DND-41 (cell line): ENCODE data around the gene HS3ST5.

Experiments used
- CTCF ChIP-seq: IDR thresholded peaks from 2 replicates; pipeline ENCODE4 v1.5.1; 2012; ENCODE audit warnings: borderline replicate concordance, low read length, moderate library complexity, mild to moderate bottlenecking; ENCODE audit not compliant: poor library complexity, severe bottlenecking; ENCODE audit errors: extremely low read depth
- EZH2 ChIP-seq: IDR thresholded peaks from 3 replicates; pipeline ENCODE4 v1.6.1; 2012; ENCODE audit warnings: borderline replicate concordance, low read depth, mild to moderate bottlenecking, moderate library complexity, low read length, inconsistent platforms; ENCODE audit not compliant: severe bottlenecking

GRCh38 chr6:114090626-114091025, 252.2 kb downstream of the HS3ST5 start:
- no peak for TF ChIP-seq CTCF
- TF ChIP-seq EZH2, result no peak
